Left ventricle myocardium inferior (tissue), 1 donor: ENCODE results near the gene AEBP1. TPM values are rescaled to one million over a fixed set of nuclear protein-coding genes. Genes with fewer than 3 reads are reported as not detected.

Source experiments
- DNase-seq: peaks from one replicate; pipeline ENCODE4 v3.0.0-alpha.2; 2020
- H3K27ac ChIP-seq: fragments of 200-600 bp; replicated peaks from 2 replicates; pipeline ENCODE4 v1.8.0; 2021
- H3K27me3 ChIP-seq: fragments of 200-600 bp; 2 replicates; pipeline ENCODE4 v1.8.0; 2021; ENCODE audit warnings: low read depth
- H3K36me3 ChIP-seq: fragments of 200-600 bp; 2 replicates; pipeline ENCODE4 v1.8.0; 2021
- H3K4me1 ChIP-seq: fragments of 200-600 bp; 2 replicates; pipeline ENCODE4 v1.8.0; 2021
- H3K4me3 ChIP-seq: fragments of 200-600 bp; 2 replicates; pipeline ENCODE4 v1.8.0; 2021; ENCODE audit warnings: mild to moderate bottlenecking, moderate library complexity
- H3K9me3 ChIP-seq: fragments of 200-600 bp; replicated peaks from 2 replicates; pipeline ENCODE4 v1.8.0; 2021
- intact Hi-C: fragments of 100-400 bp; cut with micrococcal nuclease; formaldehyde crosslinking; loops from one replicate; pipeline ENCODE4 v1.11.0; 2022
- total RNA-seq: library from RNA; stranded (reverse); fragmentation: NEBNext Ultra II Directional; extraction: Animal tissue kit (Norgen Biotek cat#: 25700); gene quantifications from one replicate; pipeline ENCODE4 v1.2.1, GENCODE V29; 2021
- TF ChIP-seq, protein P1 (sequence below): fragments of 200-600 bp; IDR thresholded peaks from 2 replicates; pipeline ENCODE4 v1.8.0; 2021; ENCODE audit warnings: antibody characterized with exemption, mild to moderate bottlenecking, borderline replicate concordance
- donor health status: DM: no; HTN: yes; CAD: no; lungs with severe emphysema.

Gene AEBP1
- total RNA-seq, 1 donor from 2014 or later = 20.5 TPM

DNA sequence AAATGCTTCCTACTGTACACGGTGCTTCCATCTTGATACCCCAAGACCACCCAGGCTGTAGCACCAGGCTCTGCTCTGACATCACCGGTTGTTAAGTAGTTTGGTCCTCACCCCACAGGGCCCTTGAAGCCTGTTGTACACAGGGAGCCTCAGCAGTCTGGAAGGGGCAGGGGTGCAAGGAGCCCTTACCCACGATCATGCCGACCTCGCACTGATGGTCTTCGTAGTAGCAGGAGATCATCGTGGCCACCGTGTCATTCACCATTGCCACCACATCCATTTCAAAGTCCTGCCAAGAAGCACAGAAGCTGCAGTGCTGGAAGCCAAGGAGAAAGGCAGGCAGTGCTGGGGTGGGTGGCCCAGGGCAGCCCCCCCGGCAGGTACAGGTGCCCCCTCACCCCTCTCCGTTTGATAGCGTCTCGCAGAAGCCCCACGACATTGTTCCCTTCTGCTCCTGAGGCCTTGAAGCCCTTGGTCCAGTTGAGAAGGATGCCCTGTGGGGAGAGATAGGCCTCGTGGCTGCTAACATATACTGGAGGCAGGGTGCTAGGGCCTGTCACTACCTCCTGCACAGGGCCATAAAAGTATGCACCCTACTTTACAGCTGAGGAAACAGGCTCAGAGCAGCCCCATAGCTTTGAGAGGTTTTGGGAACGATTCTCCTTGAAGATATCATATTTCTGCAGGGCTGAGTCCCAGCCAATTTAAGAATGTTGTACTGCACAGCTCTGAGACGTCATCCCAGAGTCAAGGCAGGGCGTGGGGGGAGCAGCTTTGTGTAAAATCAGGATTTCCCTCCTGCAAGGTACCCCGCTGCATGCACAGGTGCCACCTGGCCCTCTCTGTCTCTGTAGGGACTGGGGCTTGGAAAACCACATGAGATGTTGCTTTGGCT lies 45.7 kb downstream of the AEBP1 start:
- no peak overlapping the region for H3K27ac ChIP-seq
- H3K27me3 ChIP-seq = peaks cover 25% of the 10 kb centered on the region
- peaks cover 18% of the 10 kb centered on the region for H3K4me1 ChIP-seq
- TF ChIP-seq, protein P1, sequence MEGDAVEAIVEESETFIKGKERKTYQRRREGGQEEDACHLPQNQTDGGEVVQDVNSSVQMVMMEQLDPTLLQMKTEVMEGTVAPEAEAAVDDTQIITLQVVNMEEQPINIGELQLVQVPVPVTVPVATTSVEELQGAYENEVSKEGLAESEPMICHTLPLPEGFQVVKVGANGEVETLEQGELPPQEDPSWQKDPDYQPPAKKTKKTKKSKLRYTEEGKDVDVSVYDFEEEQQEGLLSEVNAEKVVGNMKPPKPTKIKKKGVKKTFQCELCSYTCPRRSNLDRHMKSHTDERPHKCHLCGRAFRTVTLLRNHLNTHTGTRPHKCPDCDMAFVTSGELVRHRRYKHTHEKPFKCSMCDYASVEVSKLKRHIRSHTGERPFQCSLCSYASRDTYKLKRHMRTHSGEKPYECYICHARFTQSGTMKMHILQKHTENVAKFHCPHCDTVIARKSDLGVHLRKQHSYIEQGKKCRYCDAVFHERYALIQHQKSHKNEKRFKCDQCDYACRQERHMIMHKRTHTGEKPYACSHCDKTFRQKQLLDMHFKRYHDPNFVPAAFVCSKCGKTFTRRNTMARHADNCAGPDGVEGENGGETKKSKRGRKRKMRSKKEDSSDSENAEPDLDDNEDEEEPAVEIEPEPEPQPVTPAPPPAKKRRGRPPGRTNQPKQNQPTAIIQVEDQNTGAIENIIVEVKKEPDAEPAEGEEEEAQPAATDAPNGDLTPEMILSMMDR = no peak
- H3K36me3 ChIP-seq = no peaks in the 10 kb centered on the region
- H3K9me3 ChIP-seq = no peaks in the 10 kb centered on the region
- no peak for DNase-seq
- intact Hi-C loops = no loop called here
- no peak overlapping the region for H3K4me3 ChIP-seq

DNA sequence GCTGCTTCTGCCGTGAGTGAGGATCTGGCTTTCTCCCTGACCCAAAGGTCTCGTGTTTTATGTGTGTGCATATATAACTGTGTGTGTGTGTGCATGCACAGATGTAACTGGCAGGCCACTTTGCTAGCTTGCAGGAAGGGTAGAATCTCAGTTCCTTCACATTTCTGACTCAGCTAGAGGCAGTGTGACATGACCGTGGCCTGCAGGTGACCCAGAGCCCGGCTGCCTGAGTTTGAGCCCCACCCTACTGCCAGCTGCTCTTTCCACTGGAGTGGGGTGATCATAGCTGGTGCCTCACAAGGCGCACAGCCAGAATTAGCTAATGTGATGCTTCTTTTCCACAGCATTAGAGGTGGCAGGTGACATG lies 46.3 kb downstream of the AEBP1 start:
- no peak for DNase-seq
- intact Hi-C loops = no loop called here
- no peak overlapping the region for H3K27ac ChIP-seq
- peaks cover 13% of the 10 kb centered on the region for H3K4me1 ChIP-seq
- no peaks in the 10 kb centered on the region for H3K36me3 ChIP-seq
- no peaks in the 10 kb centered on the region for H3K9me3 ChIP-seq
- H3K27me3 ChIP-seq = peaks cover 21% of the 10 kb centered on the region
- TF ChIP-seq, protein P1 = no peak
- H3K4me3 ChIP-seq = no peak overlapping the region

DNA sequence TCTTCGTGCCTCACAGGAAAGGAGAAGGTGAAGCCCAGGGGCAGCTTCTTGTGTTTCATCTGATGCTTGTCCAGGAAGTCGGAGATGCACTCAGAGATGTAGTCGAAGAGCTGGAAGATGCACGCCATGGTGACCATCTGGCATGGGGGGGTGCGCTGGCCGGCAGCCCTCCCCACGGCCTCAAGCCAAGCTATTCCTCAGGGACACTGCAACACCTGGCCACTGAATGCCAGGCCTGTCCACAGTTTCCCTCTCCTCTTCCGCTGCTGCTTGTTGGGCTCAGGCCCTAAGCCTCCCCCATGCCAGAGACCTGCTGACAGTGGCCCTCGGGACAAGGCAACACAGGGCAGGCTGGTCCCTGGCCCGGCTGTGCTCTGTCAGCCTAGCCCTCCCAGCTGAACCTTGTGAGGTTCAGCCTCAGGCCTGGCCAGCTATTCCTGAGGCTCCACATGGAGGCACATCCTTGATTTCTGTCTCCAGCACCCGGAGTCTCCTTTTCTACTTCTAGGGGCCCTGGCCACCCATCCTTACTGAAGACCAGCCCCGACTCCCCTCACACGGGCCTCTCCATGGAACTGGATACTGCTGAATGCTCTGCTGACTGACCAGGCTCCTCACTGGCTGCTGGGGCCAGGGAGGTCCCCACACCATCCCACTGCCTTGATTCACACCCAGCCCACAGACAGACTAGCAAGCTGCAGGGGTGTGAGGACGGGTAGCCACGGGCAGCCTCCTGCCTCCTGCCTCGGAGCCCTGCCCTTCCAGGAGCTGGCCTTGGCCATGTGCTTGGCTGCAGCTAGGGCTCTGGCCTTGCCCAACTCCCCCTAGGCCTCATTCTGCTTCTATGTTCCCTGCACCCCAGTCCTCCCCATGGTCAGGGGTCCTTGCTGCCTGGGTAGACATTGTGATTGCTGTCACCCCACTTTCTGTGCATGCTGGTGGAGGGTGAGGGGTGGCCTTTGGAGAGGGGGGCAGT lies 47.1 kb downstream of the AEBP1 start:
- Histone ChIP-seq H3K36me3 (no peaks in the 10 kb centered on the region), H3K27ac (no peak overlapping the region), H3K9me3 (no peaks in the 10 kb centered on the region), H3K4me1 (peaks cover 6% of the 10 kb centered on the region), H3K4me3 (no peak overlapping the region), H3K27me3 (peaks cover 13% of the 10 kb centered on the region)
- TF ChIP-seq, protein P1 = no peak
- intact Hi-C loops = no loop called here
- DNase-seq = no peak

DNA sequence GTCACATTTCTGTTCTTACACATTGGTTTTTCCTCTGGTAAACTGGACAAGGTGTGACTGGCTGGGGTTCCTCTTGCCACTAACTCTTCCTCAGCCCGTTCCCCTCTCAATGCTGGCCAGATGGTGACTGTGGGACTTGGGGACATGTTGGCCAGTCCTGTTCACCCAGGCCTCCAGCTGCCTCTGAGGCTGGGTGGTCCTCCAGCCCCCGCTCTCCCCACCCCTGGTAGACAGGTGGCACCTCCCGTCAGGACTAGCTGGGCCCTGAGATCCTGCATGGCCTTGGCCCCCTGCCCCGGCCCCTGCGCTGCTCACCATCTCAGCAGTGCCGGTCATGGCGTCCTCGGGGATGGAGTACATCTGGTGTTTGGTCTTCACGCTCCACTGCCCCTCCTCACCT lies 47.8 kb downstream of the AEBP1 start:
- intact Hi-C loops = no loop called here
- TF ChIP-seq, protein P1 = no peak
- DNase-seq = no peak

More for the DNA sequence above, 47.8 kb downstream of the AEBP1 start:
- Histone ChIP-seq H3K27me3 (peaks cover 7% of the 10 kb centered on the region), H3K36me3 (no peaks in the 10 kb centered on the region), H3K4me3 (no peak overlapping the region), H3K9me3 (no peaks in the 10 kb centered on the region), H3K4me1 (no peaks in the 10 kb centered on the region), H3K27ac (no peak overlapping the region)
